Activated T-cell treated with anti-CD3 and anti-CD28 coated beads, Interleukin-2, amount 50 U/mL, for 4 hours (primary cell): ENCODE data around the gene VSTM4. TPM values are rescaled to one million over a fixed set of nuclear protein-coding genes. Genes with fewer than 3 reads are reported as not detected.

Experiments used
- ATAC-seq, 2 donors: fragments of 200-7000 bp; cut with Tn5 transposase; one replicate each; pipeline ENCODE4 v1.10.0; 2021
- DNase-seq: peaks from one replicate; pipeline ENCODE4 v3.0.0-alpha.2; 2020
- H3K27me3 Mint-ChIP-seq: one replicate; pipeline ENCODE4 v1.8.0; 2021; ENCODE audit warnings: low read depth, mixed read lengths
- H3K36me3 Mint-ChIP-seq: one replicate; pipeline ENCODE4 v1.8.0; 2022; ENCODE audit warnings: mixed read lengths; ENCODE audit not compliant: insufficient read depth
- H3K4me1 Mint-ChIP-seq: one replicate; pipeline ENCODE4 v1.8.0; 2021; ENCODE audit warnings: low read depth, mixed read lengths
- H3K4me3 Mint-ChIP-seq: one replicate; pipeline ENCODE4 v1.8.0; 2021; ENCODE audit warnings: mild to moderate bottlenecking, moderate library complexity, mixed read lengths
- H3K9me3 Mint-ChIP-seq: one replicate; pipeline ENCODE4 v1.8.0; 2021; ENCODE audit warnings: mixed read lengths
- total RNA-seq, 3 donors: library from RNA; stranded (reverse); gene quantifications; one replicate each; pipeline ENCODE4 v1.2.1, GENCODE V29; 2021

Gene VSTM4
- total RNA-seq, 3 donors from 2014 or later: 0.08 to 0.19 (median 0.18) TPM

GRCh38 chr10:49152663-49153062 lies 37.3 kb upstream of the VSTM4 start:
- H3K4me3 Mint-ChIP-seq: no peak overlapping the region
- peaks cover 7% of the 10 kb centered on the region for H3K4me1 Mint-ChIP-seq
- peaks cover 8% of the 10 kb centered on the region for H3K9me3 Mint-ChIP-seq
- H3K27me3 Mint-ChIP-seq: peaks cover 10% of the 10 kb centered on the region
- peaks cover 5% of the 10 kb centered on the region for H3K36me3 Mint-ChIP-seq
- ATAC-seq (peak in 1 of 2 donors; percentile 28), DNase-seq (no peak)

DNA sequence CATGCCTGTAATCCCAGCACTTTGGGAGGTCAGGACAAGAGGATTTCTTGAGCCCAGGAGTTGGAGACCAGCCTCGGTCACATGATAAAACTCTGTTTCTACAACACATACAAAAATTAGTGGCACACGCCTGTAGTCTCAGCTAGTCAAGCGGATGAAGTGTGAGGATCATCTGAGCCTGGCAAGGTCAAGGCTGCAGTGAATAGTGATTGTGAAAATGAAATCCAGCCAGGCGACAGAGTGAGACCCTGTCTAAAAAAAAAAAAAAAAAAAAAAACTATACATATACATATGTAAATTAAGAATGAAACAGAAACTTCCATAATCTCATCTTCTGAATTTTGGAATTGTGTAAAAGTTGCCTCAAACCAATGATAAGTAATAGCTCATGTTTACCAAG lies 36.7 kb upstream of the VSTM4 start:
- H3K36me3 Mint-ChIP-seq: peaks cover 3% of the 10 kb centered on the region
- ATAC-seq (no peak), DNase-seq (no peak)
- H3K4me1 Mint-ChIP-seq: peaks cover 1% of the 10 kb centered on the region
- peaks cover 10% of the 10 kb centered on the region for H3K27me3 Mint-ChIP-seq
- peaks cover 9% of the 10 kb centered on the region for H3K9me3 Mint-ChIP-seq
- H3K4me3 Mint-ChIP-seq: no peak overlapping the region

- DNase-seq: no peak
- Mint-ChIP-seq H3K27me3 (peaks cover 10% of the 10 kb centered on the region), H3K36me3 (peaks cover 3% of the 10 kb centered on the region), H3K4me1 (no peaks in the 10 kb centered on the region), H3K4me3 (no peak overlapping the region), H3K9me3 (peaks cover 9% of the 10 kb centered on the region)
- ATAC-seq: no peak
Measured at GRCh38 chr10:49151481-49151880, 36.2 kb upstream of the VSTM4 start.

DNA sequence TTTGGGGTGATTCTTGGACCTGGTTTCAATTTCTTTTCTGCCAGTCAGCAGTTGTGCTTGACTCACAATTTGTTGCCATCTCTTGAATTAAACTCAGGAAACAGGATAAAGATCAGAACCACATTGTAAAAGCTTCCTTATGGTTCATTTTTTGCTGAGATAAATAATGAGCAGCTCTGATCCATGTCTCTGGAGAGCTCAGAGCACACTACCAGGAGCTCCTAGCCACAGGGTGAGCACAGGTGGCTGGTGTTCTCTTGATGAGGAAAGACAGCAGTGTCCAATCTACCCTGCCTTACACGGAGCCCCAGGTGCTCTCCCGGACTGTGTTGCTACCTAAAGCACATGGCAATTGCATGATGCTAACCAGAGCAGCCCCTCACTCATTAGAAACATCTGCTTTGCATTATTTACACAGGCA lies 35.7 kb upstream of the VSTM4 start:
- H3K27me3 Mint-ChIP-seq: peaks cover 10% of the 10 kb centered on the region
- peaks cover 9% of the 10 kb centered on the region for H3K9me3 Mint-ChIP-seq
- no peak overlapping the region for H3K4me3 Mint-ChIP-seq
- H3K4me1 Mint-ChIP-seq: no peaks in the 10 kb centered on the region
- DNase-seq (no peak), ATAC-seq (no peak)
- peaks cover 3% of the 10 kb centered on the region for H3K36me3 Mint-ChIP-seq

- no peak for ATAC-seq
- peaks cover 9% of the 10 kb centered on the region for H3K9me3 Mint-ChIP-seq
- no peak for DNase-seq
Measured at GRCh38 chr10:49150426-49150825, 35.1 kb upstream of the VSTM4 start.

GRCh38 chr10:49149881-49150280 lies 34.6 kb upstream of the VSTM4 start:
- H3K4me1 Mint-ChIP-seq: no peaks in the 10 kb centered on the region
- H3K9me3 Mint-ChIP-seq: peaks cover 9% of the 10 kb centered on the region
- H3K27me3 Mint-ChIP-seq: peaks cover 10% of the 10 kb centered on the region
- ATAC-seq (no peak), DNase-seq (no peak)
- peaks cover 3% of the 10 kb centered on the region for H3K36me3 Mint-ChIP-seq
- no peak overlapping the region for H3K4me3 Mint-ChIP-seq

More at GRCh38 chr10:49150426-49150825, 35.1 kb upstream of the VSTM4 start:
- no peak overlapping the region for H3K4me3 Mint-ChIP-seq
- peaks cover 3% of the 10 kb centered on the region for H3K36me3 Mint-ChIP-seq
- H3K27me3 Mint-ChIP-seq: peaks cover 10% of the 10 kb centered on the region
- no peaks in the 10 kb centered on the region for H3K4me1 Mint-ChIP-seq

- no peak for ATAC-seq
Measured at GRCh38 chr10:49144058-49144720, 28.9 kb upstream of the VSTM4 start.

DNA sequence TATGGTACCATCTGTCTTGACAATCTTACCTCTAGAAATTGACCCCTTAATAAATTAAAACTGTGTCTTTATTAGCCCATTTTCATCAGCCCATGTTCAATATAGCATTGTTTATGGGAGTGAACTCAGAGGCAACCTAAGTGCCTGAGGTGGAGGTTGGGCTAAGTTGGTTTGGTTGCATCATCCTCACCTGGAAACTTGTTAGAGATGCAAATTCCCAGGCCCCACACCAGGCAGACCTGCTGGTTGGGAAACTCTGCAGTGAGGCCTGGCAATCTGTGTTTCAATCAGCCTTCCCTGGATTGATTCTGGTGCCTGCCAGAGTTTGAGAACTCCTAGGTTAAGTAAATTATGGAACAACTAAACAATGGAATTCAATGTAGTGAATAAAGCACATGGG lies 27.9 kb upstream of the VSTM4 start:
- DNase-seq: no peak
- H3K4me1 Mint-ChIP-seq: no peaks in the 10 kb centered on the region
- H3K4me3 Mint-ChIP-seq: no peak overlapping the region
- peaks cover 6% of the 10 kb centered on the region for H3K9me3 Mint-ChIP-seq
- peaks cover 2% of the 10 kb centered on the region for H3K36me3 Mint-ChIP-seq
- peaks cover 3% of the 10 kb centered on the region for H3K27me3 Mint-ChIP-seq
- no peak for ATAC-seq

More at GRCh38 chr10:49144058-49144720, 28.9 kb upstream of the VSTM4 start:
- Mint-ChIP-seq H3K4me3 (no peak overlapping the region), H3K36me3 (peaks cover 3% of the 10 kb centered on the region), H3K9me3 (peaks cover 9% of the 10 kb centered on the region), H3K27me3 (peaks cover 3% of the 10 kb centered on the region), H3K4me1 (no peaks in the 10 kb centered on the region)
- no peak for DNase-seq

DNA sequence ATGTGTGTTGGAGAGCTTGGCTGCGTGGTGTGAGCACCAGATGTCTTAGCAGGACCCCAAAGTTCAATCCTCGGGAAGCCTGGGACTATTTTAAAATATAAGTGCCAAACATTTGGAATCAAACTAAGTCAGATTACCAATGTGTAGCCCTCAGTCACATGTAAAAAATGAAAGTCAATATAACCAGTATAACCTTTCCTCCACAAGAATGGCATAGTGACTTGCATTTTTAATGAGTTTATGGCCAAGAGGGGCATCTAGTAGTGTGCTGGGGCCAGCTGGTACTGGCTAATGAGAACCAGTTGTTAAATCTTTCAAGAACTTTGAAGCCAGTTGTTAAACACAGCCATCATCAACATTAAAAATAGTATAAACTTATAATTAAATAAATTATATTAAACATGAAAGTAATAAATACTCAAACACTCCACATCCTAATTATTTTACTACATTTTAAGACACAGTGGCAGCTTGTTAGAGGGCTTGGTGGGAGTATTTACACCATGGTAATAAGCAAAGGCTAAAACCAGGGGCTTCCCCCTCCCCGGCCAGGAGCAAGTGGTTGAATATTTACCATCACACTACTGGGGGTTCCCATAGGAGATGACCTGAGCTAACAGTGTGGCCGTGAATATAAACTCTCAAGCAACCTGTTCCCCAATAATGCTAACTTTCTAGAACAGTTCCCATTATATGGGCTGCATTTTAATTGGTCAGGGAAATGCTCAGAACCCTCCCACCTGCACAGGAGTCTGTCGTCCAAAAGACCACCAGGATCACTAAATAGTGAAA lies 26.4 kb upstream of the VSTM4 start:
- no peak for ATAC-seq

DNA sequence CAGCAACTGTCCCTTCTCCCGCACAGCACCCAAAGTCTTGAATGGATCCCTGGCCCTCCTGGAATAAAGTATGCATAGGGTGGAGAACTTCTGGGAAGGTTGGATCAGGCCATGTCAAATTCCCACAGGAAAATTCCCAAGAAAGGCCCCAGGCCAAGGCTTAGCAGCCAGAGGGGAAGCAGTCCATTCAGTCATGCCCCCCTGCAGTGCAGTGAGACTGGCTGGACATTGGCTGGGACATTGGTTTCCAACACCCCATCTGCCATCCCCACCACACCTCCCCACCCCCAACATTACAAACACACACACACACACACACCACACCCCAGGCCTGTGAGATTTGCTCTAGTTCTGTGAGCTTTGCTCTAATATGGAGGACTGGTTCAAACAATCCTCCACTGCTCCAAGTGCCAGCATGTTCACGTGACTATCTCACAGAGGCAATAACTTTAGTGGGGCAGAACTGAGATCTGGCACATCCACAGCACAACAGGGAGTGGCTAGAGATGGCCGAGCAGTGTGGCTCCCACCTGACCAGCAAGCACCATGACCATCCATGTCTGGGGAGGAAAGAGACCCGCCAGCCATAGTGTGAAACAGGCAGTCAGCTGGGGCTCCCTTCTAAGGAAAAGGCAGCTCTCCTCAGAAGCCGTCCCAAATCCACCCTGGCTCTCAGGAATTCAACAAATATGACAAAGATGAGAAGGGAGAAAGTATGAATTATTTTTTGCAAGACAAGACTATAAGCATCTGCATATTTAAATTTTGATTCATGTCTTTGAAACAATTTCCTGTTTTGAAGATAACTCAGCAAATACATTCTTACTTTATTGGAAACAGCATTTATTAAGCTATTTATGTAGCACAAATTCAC lies 25.2 kb upstream of the VSTM4 start:
- Mint-ChIP-seq H3K27me3 (peaks cover 5% of the 10 kb centered on the region), H3K4me1 (peaks cover 4% of the 10 kb centered on the region), H3K36me3 (no peaks in the 10 kb centered on the region), H3K4me3 (no peak overlapping the region), H3K9me3 (peaks cover 2% of the 10 kb centered on the region)
- ATAC-seq: no peak
- DNase-seq: no peak

More for the DNA sequence above, 26.4 kb upstream of the VSTM4 start:
- no peak for DNase-seq
- Mint-ChIP-seq H3K4me1 (no peaks in the 10 kb centered on the region), H3K36me3 (no peaks in the 10 kb centered on the region), H3K4me3 (no peak overlapping the region), H3K27me3 (peaks cover 3% of the 10 kb centered on the region), H3K9me3 (peaks cover 2% of the 10 kb centered on the region)

GRCh38 chr10:49139846-49140195 lies 24.5 kb upstream of the VSTM4 start:
- H3K36me3 Mint-ChIP-seq: no peaks in the 10 kb centered on the region
- H3K9me3 Mint-ChIP-seq: peaks cover 2% of the 10 kb centered on the region
- peaks cover 7% of the 10 kb centered on the region for H3K4me1 Mint-ChIP-seq
- no peak overlapping the region for H3K4me3 Mint-ChIP-seq
- DNase-seq (no peak), ATAC-seq (peak in 1 of 2 donors; percentile 43)
- peaks cover 5% of the 10 kb centered on the region for H3K27me3 Mint-ChIP-seq

GRCh38 chr10:49139028-49139845 lies 23.9 kb upstream of the VSTM4 start:
- H3K27me3 Mint-ChIP-seq: peaks cover 5% of the 10 kb centered on the region
- H3K4me3 Mint-ChIP-seq: no peak overlapping the region
- H3K9me3 Mint-ChIP-seq: peaks cover 2% of the 10 kb centered on the region
- DNase-seq (no peak), ATAC-seq (no peak)
- H3K36me3 Mint-ChIP-seq: no peaks in the 10 kb centered on the region
- H3K4me1 Mint-ChIP-seq: peaks cover 9% of the 10 kb centered on the region

- Mint-ChIP-seq H3K27me3 (peaks cover 5% of the 10 kb centered on the region), H3K36me3 (no peaks in the 10 kb centered on the region), H3K4me3 (no peak overlapping the region), H3K4me1 (peaks cover 9% of the 10 kb centered on the region), H3K9me3 (peaks cover 2% of the 10 kb centered on the region)
- no peak for ATAC-seq
- DNase-seq: no peak
Measured at GRCh38 chr10:49138361-49138891, 23.1 kb upstream of the VSTM4 start.
